Fibroblast of skin of right biceps (primary cell): ENCODE data around the gene XIST.
A peak's percentile ranks its signal among the peaks of the same experiment; 100 is the strongest.
"Not testable (repeated sequence)": the region's sequence is repeated elsewhere in the genome, so short reads cannot be mapped to it uniquely, and the experiment has no call there.

Experiments
- DNase-seq: peaks from one replicate; pipeline ENCODE4 v3.0.0-alpha.2; 2013

XIST gene

GRCh38 chrX:73852467-73852866 lies at the start of gene XIST:
Gene XIST, minus strand, starts transcription at chrX:73852714.
- DNase-seq: no peak

- not testable (repeated sequence) for DNase-seq
Measured at GRCh38 chrX:73898315-73898714, 45.8 kb upstream of the XIST start.

- not testable (repeated sequence) for DNase-seq
Measured at GRCh38 chrX:73892515-73893090, 40.1 kb upstream of the XIST start.

- not testable (repeated sequence) for DNase-seq
Measured at GRCh38 chrX:73882260-73882659, 29.7 kb upstream of the XIST start.

- peak; percentile 21 for DNase-seq
Measured at GRCh38 chrX:73877687-73878086, 25.2 kb upstream of the XIST start.

DNA sequence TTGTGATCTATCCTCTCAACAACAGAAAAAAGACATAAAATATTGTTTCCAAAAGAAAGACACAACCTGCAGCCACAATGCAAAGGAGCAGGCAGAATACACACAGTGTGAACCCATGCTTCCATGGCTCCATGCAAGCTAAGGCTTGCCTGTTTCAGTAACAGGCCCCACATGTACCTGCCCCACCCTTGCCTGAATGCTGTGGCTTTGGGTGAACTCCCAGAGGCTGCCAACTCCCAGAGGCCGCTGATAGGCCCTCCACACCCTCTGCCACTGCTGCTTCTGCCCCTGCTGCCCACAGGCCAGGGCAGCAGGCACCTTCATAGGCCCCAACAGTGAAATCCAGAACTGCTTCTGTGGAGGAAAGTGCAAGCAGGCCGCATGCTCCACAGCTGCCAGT lies 24.4 kb upstream of the XIST start:
- DNase-seq: no peak

DNA sequence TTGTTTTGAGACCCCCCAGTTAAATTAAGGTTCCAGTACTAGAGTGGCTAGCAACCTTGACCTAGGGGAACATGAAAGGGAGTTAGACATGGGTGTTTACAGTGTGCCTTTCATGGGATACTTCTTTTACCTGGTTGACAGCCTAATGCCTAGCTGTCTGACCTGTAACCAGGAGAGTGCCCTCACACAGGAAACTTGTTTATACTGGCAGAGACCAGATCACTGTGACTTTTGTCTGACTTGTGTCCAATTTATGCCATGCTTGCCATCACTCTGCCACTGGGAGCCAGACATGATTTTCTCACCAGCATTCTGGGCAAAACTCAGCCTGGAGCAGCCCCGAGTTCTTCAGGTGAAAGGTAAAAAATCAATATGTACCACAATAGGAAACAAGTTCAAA lies 16.4 kb upstream of the XIST start:
- no peak for DNase-seq

DNA sequence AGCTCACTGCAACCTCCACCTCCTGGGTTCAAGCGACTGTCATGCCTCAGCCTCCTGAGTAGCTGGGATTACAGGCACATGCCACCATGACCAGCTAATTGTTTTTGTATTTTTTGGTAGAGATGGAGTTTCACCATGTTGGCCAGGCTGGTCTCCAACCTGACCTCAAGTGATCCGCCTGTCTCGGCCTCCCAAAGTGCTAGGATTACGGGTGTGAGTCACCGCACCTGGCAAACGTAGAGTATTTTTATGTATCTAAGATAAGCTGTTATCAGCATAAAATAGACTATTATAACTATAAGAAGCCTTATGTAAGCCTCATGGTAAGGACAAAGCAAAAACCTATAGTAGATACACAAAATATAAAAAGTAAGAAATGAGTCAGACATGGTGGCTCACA lies 14.6 kb upstream of the XIST start:
- DNase-seq: no peak

GRCh38 chrX:73863852-73864251 lies 11.3 kb upstream of the XIST start:
- DNase-seq: no peak

DNA sequence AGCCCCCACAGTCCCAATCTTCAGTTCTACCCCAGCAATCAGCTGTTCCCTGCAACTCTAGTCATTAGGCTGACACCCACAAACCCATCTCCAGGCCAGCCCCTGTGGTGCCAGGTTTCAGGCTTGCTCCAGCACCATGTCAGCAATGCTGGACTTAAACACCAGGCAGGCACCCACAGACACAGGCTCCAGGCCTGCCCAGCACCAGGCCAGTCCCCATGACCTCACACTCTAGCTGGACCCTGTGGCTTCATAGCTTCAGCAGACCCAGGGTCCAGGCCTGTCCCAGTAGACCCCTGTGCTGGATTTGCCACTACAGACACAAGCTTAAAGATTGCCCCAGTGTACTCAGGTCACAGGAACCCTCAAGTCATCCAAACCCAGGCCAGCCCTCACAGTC lies 10.8 kb upstream of the XIST start:
- DNase-seq: no peak

DNA sequence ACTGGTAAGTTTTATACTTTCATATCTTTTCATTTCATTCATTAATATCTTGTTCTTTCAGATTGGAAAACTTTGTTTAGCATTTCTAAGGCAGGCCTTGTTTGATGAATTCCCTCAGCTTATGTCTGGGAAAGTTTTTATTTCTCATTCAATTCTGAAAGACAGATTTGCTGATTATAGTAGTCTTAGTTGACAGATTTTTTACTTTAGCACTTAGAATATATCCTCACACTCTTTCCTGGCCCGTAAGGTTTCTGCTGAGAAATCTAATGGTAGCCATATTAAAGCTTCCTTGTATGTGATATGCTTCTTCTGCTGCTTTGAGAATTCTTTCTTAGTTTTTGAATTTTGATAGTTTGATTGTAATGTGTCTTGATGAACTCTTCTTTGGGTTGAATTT lies 7.1 kb upstream of the XIST start:
- no peak for DNase-seq

DNA sequence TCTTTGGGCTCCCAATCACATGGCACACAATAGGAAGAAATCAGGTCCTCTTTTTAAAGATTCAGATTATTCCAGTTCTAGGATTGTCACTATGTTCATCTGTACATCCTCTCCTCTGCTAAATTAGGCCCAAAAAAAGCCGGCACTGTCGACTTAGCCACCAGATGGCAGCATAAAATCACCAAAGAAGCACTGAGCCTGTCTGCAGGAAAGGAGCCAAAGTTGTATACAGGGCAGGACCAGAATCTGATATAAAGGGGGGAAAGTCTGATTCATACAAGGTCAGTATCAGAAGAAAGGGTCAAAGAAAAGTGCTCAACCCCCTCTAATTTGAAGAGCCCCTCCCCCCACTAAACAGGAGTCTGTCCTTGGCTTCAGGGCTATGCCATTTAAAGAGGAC lies 3.0 kb upstream of the XIST start:
- DNase-seq: peak; percentile 61

- no peak for DNase-seq
Measured at GRCh38 chrX:73852022-73852421, 492 bp downstream of the XIST start.

GRCh38 chrX:73851014-73852009 lies 1.2 kb downstream of the XIST start:
- DNase-seq: no peak

- peak; percentile 3 for DNase-seq
Measured at GRCh38 chrX:73850124-73851013, 2.1 kb downstream of the XIST start.

- no peak for DNase-seq
Measured at GRCh38 chrX:73849073-73849472, 3.4 kb downstream of the XIST start.

- no peak for DNase-seq
Measured at GRCh38 chrX:73847991-73848390, 4.5 kb downstream of the XIST start.

- DNase-seq: no peak
Measured at GRCh38 chrX:73847100-73847499, 5.4 kb downstream of the XIST start.

- DNase-seq: no peak
Measured at GRCh38 chrX:73842541-73843234, 9.8 kb downstream of the XIST start.

- no peak for DNase-seq
Measured at GRCh38 chrX:73841337-73841736, 11.2 kb downstream of the XIST start.

DNA sequence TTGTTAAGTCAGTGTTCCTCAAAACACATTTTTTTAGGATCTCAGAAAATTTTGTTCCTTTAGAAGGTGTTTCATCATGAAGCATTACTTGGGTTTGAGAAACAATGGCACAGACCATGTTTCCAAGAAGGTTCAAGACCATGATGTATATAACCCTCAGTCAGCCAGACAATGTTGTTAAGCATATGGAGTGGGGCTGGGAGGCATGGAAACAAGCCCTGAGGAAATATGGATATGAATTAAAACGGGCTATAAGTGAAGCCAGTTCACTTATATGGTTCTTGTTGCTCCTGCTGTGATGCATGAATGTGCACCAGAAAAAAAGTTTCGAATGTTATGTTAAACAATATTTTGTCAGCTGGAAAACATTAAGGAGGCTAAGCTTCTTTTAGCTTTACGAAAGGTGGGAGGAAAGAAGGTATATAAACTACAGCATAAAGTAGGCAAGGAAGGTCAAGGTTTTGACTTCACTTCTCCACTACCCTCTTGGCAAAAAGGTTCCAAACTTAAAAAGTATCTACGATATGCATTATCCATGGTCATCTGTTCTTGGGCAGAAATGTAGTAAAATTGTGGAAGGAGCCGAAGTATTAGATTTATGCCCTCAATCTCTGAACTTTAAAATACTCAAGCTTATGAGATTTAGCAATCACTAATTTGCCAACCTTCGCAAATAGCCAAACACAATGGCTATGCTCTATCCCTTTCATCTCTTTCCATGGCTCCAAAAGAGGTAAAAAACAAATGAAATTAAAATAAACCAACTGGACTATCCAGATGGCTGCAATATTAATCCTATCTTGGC lies 12.2 kb downstream of the XIST start:
- DNase-seq: no peak

DNA sequence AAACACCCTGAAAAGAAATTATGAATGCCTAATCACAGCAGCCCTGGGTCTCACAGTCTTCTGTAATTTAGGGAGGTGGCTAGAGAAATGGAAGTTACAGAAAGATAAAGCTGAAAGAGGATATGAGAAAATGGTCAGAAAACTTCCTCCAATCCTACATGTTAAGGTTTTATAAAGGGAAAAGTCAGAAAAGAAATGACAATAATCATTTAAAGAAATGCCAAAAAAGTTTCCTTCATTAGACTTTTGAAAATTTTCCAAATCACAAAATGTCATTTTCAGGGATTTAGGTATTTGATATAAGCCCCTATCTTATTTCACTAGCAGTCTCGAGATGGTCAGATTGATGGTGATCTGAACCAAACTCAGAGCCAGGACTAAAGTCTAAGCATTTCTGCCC lies 13.4 kb downstream of the XIST start:
- DNase-seq: no peak
